GM18520 (cell line): ENCODE results near the gene CDH19.

Experiments
- ATAC-seq: cut with Tn5 transposase; IDR thresholded peaks from one replicate; pipeline ENCODE4 v1.9.1; 2021; ENCODE audit not compliant: unreplicated experiment

Gene CDH19

GRCh38 chr18:66461344-66461743 is 142.5 kb downstream of the CDH19 start:
- ATAC-seq: peak; percentile 48

GRCh38 chr18:66457245-66457644 is 146.6 kb downstream of the CDH19 start:
- ATAC-seq: no peak
